ENCODE measurements around the gene POLN.

The POLN gene

DNA sequence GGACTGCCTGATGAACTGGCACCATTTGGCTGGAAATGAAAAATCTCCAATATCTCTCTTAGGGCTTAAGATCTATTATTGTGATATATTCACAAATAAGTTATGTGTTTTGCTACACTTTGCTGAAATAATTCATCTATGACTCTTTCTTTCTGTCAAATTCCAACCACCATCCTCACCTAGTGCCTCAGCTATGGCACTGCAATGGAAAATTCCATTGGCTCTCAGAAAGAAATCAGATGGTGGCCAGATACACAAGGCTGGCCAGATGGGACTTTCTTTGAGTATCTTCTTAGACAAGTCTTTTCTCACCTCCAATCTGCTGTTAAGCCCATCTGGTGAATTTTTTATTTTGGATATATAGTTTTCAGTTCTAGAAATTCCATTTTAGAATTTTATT is 154.8 kb downstream of the POLN start:
- no peaks in the 10 kb centered on the region for H3F3A ChIP-seq (ENCODE audit: insufficient read depth, low read length)
- no peak overlapping the region for H2AFZ ChIP-seq (ENCODE audit: low read length)
- no peaks in the 10 kb centered on the region for H4K20me1 ChIP-seq (ENCODE audit: insufficient read depth, low read length)
- no peak overlapping the region for H3K4me3 ChIP-seq (ENCODE audit: low read depth, low read length, poor library complexity, severe bottlenecking)
- TF ChIP-seq, protein P1, sequence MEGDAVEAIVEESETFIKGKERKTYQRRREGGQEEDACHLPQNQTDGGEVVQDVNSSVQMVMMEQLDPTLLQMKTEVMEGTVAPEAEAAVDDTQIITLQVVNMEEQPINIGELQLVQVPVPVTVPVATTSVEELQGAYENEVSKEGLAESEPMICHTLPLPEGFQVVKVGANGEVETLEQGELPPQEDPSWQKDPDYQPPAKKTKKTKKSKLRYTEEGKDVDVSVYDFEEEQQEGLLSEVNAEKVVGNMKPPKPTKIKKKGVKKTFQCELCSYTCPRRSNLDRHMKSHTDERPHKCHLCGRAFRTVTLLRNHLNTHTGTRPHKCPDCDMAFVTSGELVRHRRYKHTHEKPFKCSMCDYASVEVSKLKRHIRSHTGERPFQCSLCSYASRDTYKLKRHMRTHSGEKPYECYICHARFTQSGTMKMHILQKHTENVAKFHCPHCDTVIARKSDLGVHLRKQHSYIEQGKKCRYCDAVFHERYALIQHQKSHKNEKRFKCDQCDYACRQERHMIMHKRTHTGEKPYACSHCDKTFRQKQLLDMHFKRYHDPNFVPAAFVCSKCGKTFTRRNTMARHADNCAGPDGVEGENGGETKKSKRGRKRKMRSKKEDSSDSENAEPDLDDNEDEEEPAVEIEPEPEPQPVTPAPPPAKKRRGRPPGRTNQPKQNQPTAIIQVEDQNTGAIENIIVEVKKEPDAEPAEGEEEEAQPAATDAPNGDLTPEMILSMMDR (IDR thresholded peaks at IDR 0.05; ENCODE audit: low read length): no peak
- no peak for TF ChIP-seq EZH2 (IDR thresholded peaks at IDR 0.05; ENCODE audit: borderline replicate concordance, low read length)
- no peaks in the 10 kb centered on the region for H3K9me3 ChIP-seq (ENCODE audit: low read length)
- H3K4me2 ChIP-seq (ENCODE audit: low read length): no peak overlapping the region
- no peaks in the 10 kb centered on the region for H3K9me2 ChIP-seq (ENCODE audit: low read depth, low read length)
- H3K9ac ChIP-seq (ENCODE audit: low read length): no peak overlapping the region
- no peak overlapping the region for H3K27ac ChIP-seq (ENCODE audit: low read depth, low read length, poor library complexity, severe bottlenecking)
- no peaks in the 10 kb centered on the region for H3K4me1 ChIP-seq (ENCODE audit: insufficient read depth, low read length, severe bottlenecking)
- no peaks in the 10 kb centered on the region for H3K27me3 ChIP-seq (ENCODE audit: insufficient read depth, low read length)
- no peaks in the 10 kb centered on the region for H3K79me2 ChIP-seq (ENCODE audit: insufficient read depth, low read length)
- no peaks in the 10 kb centered on the region for H3K36me3 ChIP-seq (ENCODE audit: insufficient read depth, low read length)

DNA sequence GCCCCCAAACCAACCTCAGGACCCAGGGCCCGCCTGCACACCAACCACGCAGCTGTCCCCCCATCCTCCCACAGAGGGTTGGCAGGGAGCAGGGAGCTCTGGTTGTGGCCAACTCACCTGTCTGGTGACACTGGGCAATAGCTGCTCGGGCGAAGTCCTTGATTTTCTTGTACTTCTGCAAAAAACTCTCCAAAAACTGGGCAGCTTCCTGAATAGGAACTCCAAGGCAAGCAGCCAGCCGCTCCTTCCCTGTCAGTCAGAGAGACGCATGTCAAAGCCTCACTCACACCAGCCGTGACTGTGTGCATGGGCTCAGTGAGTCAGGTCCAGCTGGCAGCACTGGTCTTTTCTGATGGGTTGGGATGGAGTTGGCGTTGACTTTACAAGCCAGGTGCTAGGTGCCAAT is 156.4 kb downstream of the POLN start:
- H3K36me3 ChIP-seq (ENCODE audit: insufficient read depth, low read length): no peaks in the 10 kb centered on the region
- no peaks in the 10 kb centered on the region for H3F3A ChIP-seq (ENCODE audit: insufficient read depth, low read length)
- H3K4me1 ChIP-seq (ENCODE audit: insufficient read depth, low read length, severe bottlenecking): no peaks in the 10 kb centered on the region
- H4K20me1 ChIP-seq (ENCODE audit: insufficient read depth, low read length): no peaks in the 10 kb centered on the region
- H3K9me2 ChIP-seq (ENCODE audit: low read depth, low read length): no peaks in the 10 kb centered on the region
- TF ChIP-seq, protein P1 (IDR thresholded peaks at IDR 0.05; ENCODE audit: low read length): no peak
- TF ChIP-seq EZH2 (IDR thresholded peaks at IDR 0.05; ENCODE audit: borderline replicate concordance, low read length): no peak
- no peak overlapping the region for H2AFZ ChIP-seq (ENCODE audit: low read length)
- H3K9ac ChIP-seq (ENCODE audit: low read length): no peak overlapping the region
- H3K27ac ChIP-seq (ENCODE audit: low read depth, low read length, poor library complexity, severe bottlenecking): no peak overlapping the region
- no peak overlapping the region for H3K4me3 ChIP-seq (ENCODE audit: low read depth, low read length, poor library complexity, severe bottlenecking)
- H3K4me2 ChIP-seq (ENCODE audit: low read length): no peak overlapping the region
- H3K9me3 ChIP-seq (ENCODE audit: low read length): no peaks in the 10 kb centered on the region
- H3K79me2 ChIP-seq (ENCODE audit: insufficient read depth, low read length): no peaks in the 10 kb centered on the region
- H3K27me3 ChIP-seq (ENCODE audit: insufficient read depth, low read length): no peaks in the 10 kb centered on the region

DNA sequence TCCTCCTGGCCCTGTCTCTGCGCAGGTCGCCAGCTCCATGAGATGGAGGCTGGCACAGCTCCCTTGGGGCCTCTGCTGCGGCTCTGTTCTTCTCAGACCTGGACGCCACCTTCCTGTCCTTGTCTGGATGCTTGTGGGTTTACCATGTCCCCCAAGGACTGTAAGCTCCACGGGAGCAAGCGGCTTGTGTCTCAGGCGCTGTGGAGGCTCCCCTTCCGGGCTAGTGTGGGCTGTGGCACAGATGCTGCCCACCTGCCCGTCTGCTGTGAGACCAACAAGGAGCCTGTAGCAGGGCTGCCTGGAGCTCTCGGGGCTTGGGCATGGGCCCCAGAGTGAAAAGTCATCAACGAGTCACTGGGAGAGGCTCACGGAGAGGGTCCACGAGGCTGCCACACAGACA is 157.6 kb downstream of the POLN start:
- H2AFZ ChIP-seq (ENCODE audit: low read length): no peak overlapping the region
- H3K9me3 ChIP-seq (ENCODE audit: low read length): no peaks in the 10 kb centered on the region
- no peaks in the 10 kb centered on the region for H3K36me3 ChIP-seq (ENCODE audit: insufficient read depth, low read length)
- no peaks in the 10 kb centered on the region for H3K79me2 ChIP-seq (ENCODE audit: insufficient read depth, low read length)
- H3K4me3 ChIP-seq (ENCODE audit: low read depth, low read length, poor library complexity, severe bottlenecking): no peak overlapping the region
- H3K4me1 ChIP-seq (ENCODE audit: insufficient read depth, low read length, severe bottlenecking): no peaks in the 10 kb centered on the region
- H3K27me3 ChIP-seq (ENCODE audit: insufficient read depth, low read length): no peaks in the 10 kb centered on the region
- H3K27ac ChIP-seq (ENCODE audit: low read depth, low read length, poor library complexity, severe bottlenecking): no peak overlapping the region
- no peak overlapping the region for H3K9ac ChIP-seq (ENCODE audit: low read length)
- H3K4me2 ChIP-seq (ENCODE audit: low read length): no peak overlapping the region
- no peak for TF ChIP-seq EZH2 (IDR thresholded peaks at IDR 0.05; ENCODE audit: borderline replicate concordance, low read length)
- TF ChIP-seq, protein P1 (IDR thresholded peaks at IDR 0.05; ENCODE audit: low read length): no peak
- H3K9me2 ChIP-seq (ENCODE audit: low read depth, low read length): no peaks in the 10 kb centered on the region
- no peaks in the 10 kb centered on the region for H3F3A ChIP-seq (ENCODE audit: insufficient read depth, low read length)
- H4K20me1 ChIP-seq (ENCODE audit: insufficient read depth, low read length): no peaks in the 10 kb centered on the region
